Activated CD4-positive, alpha-beta T cell treated with anti-CD3 and anti-CD28 coated beads, Interleukin-2, Interleukin-6, amounts not matched to agents 100 ng/mL and 50 ng/mL, durations not matched to agents 16 hours and 8 hours (primary cell): Measurements from ENCODE around the gene TMEM120B.

ENCODE experiments used
- DNase-seq: peaks from one replicate; pipeline ENCODE4 v3.0.0-alpha.2; 2020

TMEM120B gene

GRCh38 chr12:121823101-121823726 lies 110.7 kb downstream of the TMEM120B start:
- no peak for DNase-seq

GRCh38 chr12:121823727-121824115 lies 111.2 kb downstream of the TMEM120B start:
- no peak for DNase-seq

- DNase-seq, result no peak
These were observed 112.5 kb downstream of the TMEM120B start for GRCh38 chr12:121825041-121825523.

GRCh38 chr12:121826318-121827150 lies 114.0 kb downstream of the TMEM120B start:
- no peak for DNase-seq

GRCh38 chr12:121827351-121828099 lies 115.0 kb downstream of the TMEM120B start:
- DNase-seq, result no peak

GRCh38 chr12:121828306-121828705 lies 115.8 kb downstream of the TMEM120B start:
- DNase-seq, result no peak

- no peak for DNase-seq
These were observed 116.3 kb downstream of the TMEM120B start for GRCh38 chr12:121828826-121829225.

- DNase-seq, result no peak
These were observed 116.8 kb downstream of the TMEM120B start for GRCh38 chr12:121829250-121829918.

GRCh38 chr12:121830134-121830533 lies 117.6 kb downstream of the TMEM120B start:
- no peak for DNase-seq

GRCh38 chr12:121830588-121831265 lies 118.2 kb downstream of the TMEM120B start:
- no peak for DNase-seq
